Stimulated activated CD4-positive, alpha-beta T cell treated with anti-CD3 and anti-CD28 coated beads, Interleukin-2, amount 100 ng/mL, for 24 hours (primary cell): ENCODE results near the gene SP6.

Experiments used
- DNase-seq, 2 donors: peaks; one replicate each; pipeline ENCODE4 v3.0.0-alpha.2; 2020

The SP6 gene

GRCh38 chr17:47850692-47851573 lies at the start of gene SP6:
Gene SP6, minus strand, starts transcription at chr17:47851163. Its CDS starts 2,734 bp downstream, at chr17:47848429.
- peak; percentile 69 to 82 for DNase-seq

GRCh38 chr17:47899643-47900042 lies 48.7 kb upstream of the SP6 start:
- DNase-seq, result no peak

- DNase-seq, result no peak
Observed at GRCh38 chr17:47898241-47898640, 47.3 kb upstream of the SP6 start.

GRCh38 chr17:47897561-47897960 lies 46.6 kb upstream of the SP6 start:
- no peak for DNase-seq

- DNase-seq, result no peak
Observed at GRCh38 chr17:47896672-47897490, 45.9 kb upstream of the SP6 start.

GRCh38 chr17:47895856-47896671 lies 45.1 kb upstream of the SP6 start, which contains the start of gene SP2:
Gene SP2, plus strand, starts transcription at chr17:47896236. Its CDS starts 51 bp downstream, at chr17:47896287.
- peak; percentile 98 to 99 for DNase-seq

- DNase-seq, result peak in 1 of 2 donors; percentile 35
Observed at GRCh38 chr17:47895347-47895855, 44.4 kb upstream of the SP6 start.

- no peak for DNase-seq
Observed at GRCh38 chr17:47894498-47895346, 43.8 kb upstream of the SP6 start.

GRCh38 chr17:47891545-47892088 lies 40.7 kb upstream of the SP6 start:
- no peak for DNase-seq

GRCh38 chr17:47889734-47890529 lies 39.0 kb upstream of the SP6 start:
- DNase-seq, result peak; percentile 96 to 97

GRCh38 chr17:47888293-47888692 lies 37.3 kb upstream of the SP6 start:
- DNase-seq, result no peak

- no peak for DNase-seq
Observed at GRCh38 chr17:47884905-47885730, 34.2 kb upstream of the SP6 start.

- no peak for DNase-seq
Observed at GRCh38 chr17:47884427-47884740, 33.4 kb upstream of the SP6 start.

- no peak for DNase-seq
Observed at GRCh38 chr17:47883589-47884426, 32.8 kb upstream of the SP6 start.

- DNase-seq, result no peak
Observed at GRCh38 chr17:47882695-47883588, 32.0 kb upstream of the SP6 start.

GRCh38 chr17:47882247-47882646 lies 31.3 kb upstream of the SP6 start:
- no peak for DNase-seq

- DNase-seq, result no peak
Observed at GRCh38 chr17:47879776-47880454, 29.0 kb upstream of the SP6 start.
